K562 (cell line): ENCODE measurements around the gene NOLC1. TPM values are rescaled to one million over a fixed set of nuclear protein-coding genes. Genes with fewer than 3 reads are reported as not detected.
A peak's percentile ranks its signal among the peaks of the same experiment; 100 is the strongest.

Experiments
- ARNT ChIP-seq, 2 experiments: fragments of 450-650 bp; IDR thresholded peaks; 2 replicates each; pipeline ENCODE4 v1.6.1; 2016; ENCODE audit warnings: mild to moderate bottlenecking in 1 of 2
- CREB3L1 ChIP-seq: fragments of 450-650 bp; IDR thresholded peaks from 2 replicates; pipeline ENCODE4 v1.6.1; 2014; ENCODE audit warnings: low read depth, mild to moderate bottlenecking, moderate library complexity, borderline replicate concordance
- CTBP1 ChIP-seq: fragments of 450-650 bp; IDR thresholded peaks from 2 replicates; pipeline ENCODE4 v1.6.1; 2016; ENCODE audit warnings: borderline replicate concordance
- FOXP1 ChIP-seq: sonication (generic); formaldehyde crosslinking; IDR thresholded peaks from 2 replicates; pipeline ENCODE4 v1.8.0; 2022; ENCODE audit warnings: mild to moderate bottlenecking, missing genetic modification reagents
- JUND ChIP-seq, 2 experiments: IDR thresholded peaks; 2 replicates in 1 of 2; 3 replicates in 1 of 2; pipeline ENCODE4 v1.6.1; 2011; ENCODE audit warnings: borderline replicate concordance in 2 of 2, low read depth in 2 of 2, low read length in 2 of 2, improper control_type of control experiment in 1 of 2, missing biosample characterization in 1 of 2, missing genetic modification characterization in 1 of 2, missing genetic modification reagents in 1 of 2
- NCOA4 ChIP-seq: fragments of 450-650 bp; IDR thresholded peaks from 2 replicates; pipeline ENCODE4 v1.6.1; 2018; ENCODE audit warnings: mild to moderate bottlenecking; ENCODE audit not compliant: partially characterized antibody
- NFXL1 ChIP-seq: fragments of 450-650 bp; formaldehyde crosslinking; IDR thresholded peaks from 2 replicates; pipeline ENCODE4 v1.4.0; 2021; ENCODE audit warnings: mild to moderate bottlenecking
- RBM34 ChIP-seq: fragments of 200-400 bp; formaldehyde crosslinking; IDR thresholded peaks from 2 replicates; pipeline ENCODE4 v1.6.1; 2018; ENCODE audit warnings: low read length, borderline replicate concordance; ENCODE audit not compliant: insufficient read depth
- SAFB ChIP-seq: fragments of 200-400 bp; formaldehyde crosslinking; IDR thresholded peaks from 2 replicates; pipeline ENCODE4 v1.6.1; 2017; ENCODE audit warnings: low read depth, low read length, borderline replicate concordance
- TAL1 ChIP-seq: fragments of 450-650 bp; IDR thresholded peaks from 2 replicates; pipeline ENCODE4 v1.6.1; 2016; ENCODE audit warnings: mild to moderate bottlenecking
- TFAM ChIP-seq: fragments of 250-450 bp; sonication (Bioruptor Pico); conservative IDR thresholded peaks from 2 replicates; pipeline ENCODE4 v1.5.0; 2021; ENCODE audit warnings: mild to moderate bottlenecking, moderate library complexity
- TOE1 ChIP-seq, 2 experiments: fragments of 450-650 bp in 1 of 2; sonication (generic) in 1 of 2; formaldehyde crosslinking in 1 of 2; IDR thresholded peaks; 2 replicates each; pipeline versions ENCODE4 v1.7.1 to v1.8.0; 2016 to 2022; ENCODE audit warnings: borderline replicate concordance in 2 of 2, mild to moderate bottlenecking in 2 of 2, antibody characterized with exemption in 1 of 2, inconsistent platforms in 1 of 2, low read depth in 1 of 2, missing genetic modification reagents in 1 of 2, moderate library complexity in 1 of 2
- TSC22D4 ChIP-seq: fragments of 450-650 bp; IDR thresholded peaks from 2 replicates; pipeline ENCODE4 v1.6.1; 2016; ENCODE audit warnings: missing genetic modification characterization, missing biosample characterization, control low read depth
- ZC3H8 ChIP-seq: fragments of 450-650 bp; IDR thresholded peaks from 2 replicates; pipeline ENCODE4 v1.6.1; 2017
- ZNF134 ChIP-seq: fragments of 250-450 bp; sonication (Bioruptor Pico); conservative IDR thresholded peaks from 2 replicates; pipeline ENCODE4 v1.4.0; 2020
- ZNF174 ChIP-seq: fragments of 250-450 bp; sonication (Bioruptor Pico); IDR thresholded peaks from 2 replicates; pipeline ENCODE4 v1.4.0; 2020; ENCODE audit warnings: mild to moderate bottlenecking
- ZNF217 ChIP-seq: sonication (generic); formaldehyde crosslinking; IDR thresholded peaks from 2 replicates; pipeline ENCODE4 v1.8.0; 2022; ENCODE audit warnings: mild to moderate bottlenecking, missing genetic modification reagents
- ZNF511 ChIP-seq: sonication (generic); formaldehyde crosslinking; IDR thresholded peaks from 2 replicates; pipeline ENCODE4 v1.8.0; 2022; ENCODE audit warnings: mild to moderate bottlenecking, missing genetic modification reagents
- ZNF717 ChIP-seq: fragments of 250-450 bp; sonication (Bioruptor Pico); IDR thresholded peaks from 2 replicates; pipeline ENCODE4 v1.5.0; 2021
- ZNF785 ChIP-seq: fragments of 250-450 bp; sonication (Bioruptor Pico); IDR thresholded peaks from 2 replicates; pipeline ENCODE4 v1.4.0; 2020; ENCODE audit warnings: mild to moderate bottlenecking
- polyA plus RNA-seq, 8 experiments: library from polyadenylated mRNA; depleted of rRNA in 4 of 8; stranded (reverse) in 5 of 8; unstranded in 3 of 8; fragments of >200 nt; fragmentation: Nextera tagmentation in 2 of 8; fragmentation: Illumina TruSeq in 1 of 8; extraction: Ambion mirVana in 2 of 8; extraction: Trizol in 1 of 8; gene quantifications; 2 replicates each; pipeline versions ENCODE4 v1.2.1 to v1.2.3, GENCODE V29; 2011 to 2014; ENCODE audit warnings: inconsistent platforms in 1 of 8, missing spikeins in 1 of 8
- total RNA-seq, 7 experiments: library from RNA; depleted of rRNA in 6 of 7; stranded (reverse); fragments of >200 nt in 6 of 7; fragmentation: Illumina TruSeq in 2 of 7; extraction: Trizol in 2 of 7; gene quantifications; 2 replicates each; pipeline versions ENCODE4 v1.2.1 to v1.2.3, GENCODE V29; 2011 to 2021; ENCODE audit warnings: low replicate concordance in 1 of 7
- TF ChIP-seq, protein P1 (sequence below): sonication (generic); formaldehyde crosslinking; IDR thresholded peaks from 2 replicates; pipeline ENCODE4 v1.8.0; 2023; ENCODE audit warnings: missing genetic modification reagents, mild to moderate bottlenecking, borderline replicate concordance

Gene NOLC1
- total and polyA plus RNA-seq, 9 of the 15 experiments (the other 6 are each of a cell fraction or from before 2014, with no cell fraction given): 102 to 310 (median 165) TPM

- TF ChIP-seq TAL1 (no peak), ZC3H8 (no peak), TOE1 (IDR thresholded peaks at IDR 0.05; ENCODE audit: borderline replicate concordance) (no peak), TOE1 (CRISPR knock-in tag; IDR thresholded peaks at IDR 0.05; ENCODE audit: borderline replicate concordance, low read depth) (no peak), CREB3L1 (peak; percentile 92), ZNF174 (CRISPR knock-in tag) (no peak), ZNF785 (CRISPR knock-in tag) (no peak), CTBP1 (peak; percentile 56; the same call in 1 of the 2 replicates), FOXP1 (CRISPR knock-in tag) (peak; percentile 70), ZNF717 (CRISPR knock-in tag) (no peak), ZNF217 (CRISPR knock-in tag) (no peak), ZNF511 (CRISPR knock-in tag) (no peak), SAFB (no peak), NCOA4 (no peak), ZNF134 (CRISPR knock-in tag) (no peak), JUND (IDR thresholded peaks at IDR 0.05; ENCODE audit: borderline replicate concordance, low read depth, low read length) (peak; percentile 59), JUND (tag; IDR thresholded peaks at IDR 0.05; ENCODE audit: borderline replicate concordance, low read depth, low read length) (peak; percentile 57; the same call in 2 of the 3 replicates), NFXL1 (CRISPR knock-in tag) (no peak), TSC22D4 (tag) (no peak), RBM34 (no peak), ARNT (IDR thresholded peaks at IDR 0.05) (peak in 1 of 2 experiments; percentile 73; a peak in 1 of 4 replicates), TFAM (CRISPR knock-in tag) (no peak)
- TF ChIP-seq, protein P1, sequence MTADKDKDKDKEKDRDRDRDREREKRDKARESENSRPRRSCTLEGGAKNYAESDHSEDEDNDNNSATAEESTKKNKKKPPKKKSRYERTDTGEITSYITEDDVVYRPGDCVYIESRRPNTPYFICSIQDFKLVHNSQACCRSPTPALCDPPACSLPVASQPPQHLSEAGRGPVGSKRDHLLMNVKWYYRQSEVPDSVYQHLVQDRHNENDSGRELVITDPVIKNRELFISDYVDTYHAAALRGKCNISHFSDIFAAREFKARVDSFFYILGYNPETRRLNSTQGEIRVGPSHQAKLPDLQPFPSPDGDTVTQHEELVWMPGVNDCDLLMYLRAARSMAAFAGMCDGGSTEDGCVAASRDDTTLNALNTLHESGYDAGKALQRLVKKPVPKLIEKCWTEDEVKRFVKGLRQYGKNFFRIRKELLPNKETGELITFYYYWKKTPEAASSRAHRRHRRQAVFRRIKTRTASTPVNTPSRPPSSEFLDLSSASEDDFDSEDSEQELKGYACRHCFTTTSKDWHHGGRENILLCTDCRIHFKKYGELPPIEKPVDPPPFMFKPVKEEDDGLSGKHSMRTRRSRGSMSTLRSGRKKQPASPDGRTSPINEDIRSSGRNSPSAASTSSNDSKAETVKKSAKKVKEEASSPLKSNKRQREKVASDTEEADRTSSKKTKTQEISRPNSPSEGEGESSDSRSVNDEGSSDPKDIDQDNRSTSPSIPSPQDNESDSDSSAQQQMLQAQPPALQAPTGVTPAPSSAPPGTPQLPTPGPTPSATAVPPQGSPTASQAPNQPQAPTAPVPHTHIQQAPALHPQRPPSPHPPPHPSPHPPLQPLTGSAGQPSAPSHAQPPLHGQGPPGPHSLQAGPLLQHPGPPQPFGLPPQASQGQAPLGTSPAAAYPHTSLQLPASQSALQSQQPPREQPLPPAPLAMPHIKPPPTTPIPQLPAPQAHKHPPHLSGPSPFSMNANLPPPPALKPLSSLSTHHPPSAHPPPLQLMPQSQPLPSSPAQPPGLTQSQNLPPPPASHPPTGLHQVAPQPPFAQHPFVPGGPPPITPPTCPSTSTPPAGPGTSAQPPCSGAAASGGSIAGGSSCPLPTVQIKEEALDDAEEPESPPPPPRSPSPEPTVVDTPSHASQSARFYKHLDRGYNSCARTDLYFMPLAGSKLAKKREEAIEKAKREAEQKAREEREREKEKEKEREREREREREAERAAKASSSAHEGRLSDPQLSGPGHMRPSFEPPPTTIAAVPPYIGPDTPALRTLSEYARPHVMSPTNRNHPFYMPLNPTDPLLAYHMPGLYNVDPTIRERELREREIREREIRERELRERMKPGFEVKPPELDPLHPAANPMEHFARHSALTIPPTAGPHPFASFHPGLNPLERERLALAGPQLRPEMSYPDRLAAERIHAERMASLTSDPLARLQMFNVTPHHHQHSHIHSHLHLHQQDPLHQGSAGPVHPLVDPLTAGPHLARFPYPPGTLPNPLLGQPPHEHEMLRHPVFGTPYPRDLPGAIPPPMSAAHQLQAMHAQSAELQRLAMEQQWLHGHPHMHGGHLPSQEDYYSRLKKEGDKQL (CRISPR knock-in tag): no peak
These were observed 19.4 kb upstream of the NOLC1 start, which contains the start of gene PPRC1 (continued) for GRCh38 chr10:102132563-102133372.
